ENCODE measurements around the gene PPP1R3F.
"Not testable (repeated sequence)": the region's sequence is repeated elsewhere in the genome, so short reads cannot be mapped to it uniquely, and the experiment has no call there.

GRCh38 chrX:49307775-49308174 is 38.2 kb downstream of the PPP1R3F start:
- not testable (repeated sequence) for TF ChIP-seq CTCF (conservative IDR thresholded peaks at IDR 0.05); ZFX (IDR thresholded peaks at IDR 0.05)
